ENCODE data around the gene CLSTN2.

The CLSTN2 gene

DNA sequence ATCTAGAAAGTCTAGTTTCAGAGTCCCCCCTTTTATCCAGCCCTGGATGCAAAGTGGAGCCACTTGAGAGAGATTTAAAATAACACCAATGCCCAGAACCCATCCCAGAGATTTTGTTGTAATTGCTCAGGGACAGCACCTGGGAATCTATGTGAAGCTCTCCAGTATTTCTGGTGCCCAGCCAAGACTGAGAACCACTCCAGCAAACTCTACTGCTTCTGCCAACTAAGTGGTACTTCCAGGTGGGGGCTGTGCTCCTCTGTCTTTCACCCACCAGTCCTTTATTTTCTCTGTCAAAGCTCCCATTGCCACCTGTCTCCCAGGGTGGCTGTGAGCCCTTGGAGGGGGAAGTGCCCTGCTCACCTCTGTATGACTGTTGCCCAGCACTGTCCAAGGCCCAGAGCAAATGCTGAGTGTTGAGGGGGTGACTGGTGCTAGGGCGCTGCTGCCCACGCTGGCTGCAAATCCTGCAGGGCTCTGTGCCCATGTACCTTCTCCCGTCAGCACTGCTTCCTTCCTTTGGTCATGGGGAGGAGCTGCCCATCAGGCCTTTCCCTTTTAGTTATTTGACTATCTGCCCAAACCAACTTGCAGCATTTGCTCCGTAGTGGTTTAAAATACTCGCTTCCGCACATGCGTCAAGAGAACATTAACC, 9.4 kb downstream of the CLSTN2 start:
- no peak for DNase-seq

DNA sequence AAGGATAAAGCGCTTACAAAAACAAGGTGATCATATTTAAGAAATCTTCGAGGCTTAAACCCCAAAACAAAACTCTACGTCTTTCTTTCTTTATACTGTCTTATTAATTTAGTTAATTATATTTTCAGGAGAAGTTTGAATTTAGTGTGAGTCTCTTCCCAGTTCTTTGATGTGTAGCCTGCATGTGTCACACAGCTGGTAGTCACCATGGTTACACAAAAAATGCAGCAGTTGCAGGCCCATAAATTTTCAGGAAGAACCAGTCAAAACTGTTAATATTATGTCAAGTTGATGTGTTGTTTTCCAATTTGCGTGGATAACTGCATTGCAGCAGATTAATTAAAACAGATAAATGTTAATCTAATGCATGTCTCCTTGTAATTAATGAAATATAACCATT, 10.4 kb downstream of the CLSTN2 start:
- no peak for DNase-seq

DNA sequence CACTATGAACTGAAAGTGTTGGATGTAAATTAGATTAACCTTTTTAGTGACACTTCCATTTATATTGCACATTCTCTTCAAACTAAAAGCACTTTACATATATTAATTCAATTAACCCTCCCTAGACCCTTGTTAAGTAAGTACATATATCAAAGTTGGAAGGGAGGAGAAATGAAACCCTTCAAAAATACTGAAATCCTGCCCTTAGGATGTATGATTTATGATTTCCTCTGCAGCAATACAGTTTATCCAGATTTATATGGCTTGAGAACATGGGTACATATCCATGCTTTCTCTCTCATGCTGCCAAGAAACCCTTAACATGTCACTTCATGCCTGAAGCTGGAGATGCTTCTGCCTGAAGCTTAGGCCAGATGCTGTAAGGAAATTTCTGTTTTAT, 11.0 kb downstream of the CLSTN2 start:
- DNase-seq, result no peak

DNA sequence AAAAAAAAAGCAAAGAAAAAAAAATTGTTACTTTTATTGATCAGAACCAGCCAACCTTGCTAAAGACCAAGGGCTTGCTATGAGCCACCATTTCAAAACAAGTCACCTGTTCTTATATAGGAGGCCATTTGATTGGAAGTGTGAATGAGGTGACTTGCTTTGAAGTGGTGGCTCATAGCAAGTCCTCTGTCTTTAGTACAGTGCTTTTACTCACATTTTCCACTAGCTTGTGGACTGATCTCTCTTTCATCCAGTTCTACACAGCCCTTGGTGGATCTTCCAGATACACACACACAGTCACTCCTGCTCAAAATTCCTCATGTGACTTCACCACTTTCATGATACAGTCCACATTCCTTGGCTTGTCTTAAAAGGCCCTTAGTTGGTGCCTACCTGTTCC, 13.5 kb downstream of the CLSTN2 start:
- no peak for DNase-seq

DNA sequence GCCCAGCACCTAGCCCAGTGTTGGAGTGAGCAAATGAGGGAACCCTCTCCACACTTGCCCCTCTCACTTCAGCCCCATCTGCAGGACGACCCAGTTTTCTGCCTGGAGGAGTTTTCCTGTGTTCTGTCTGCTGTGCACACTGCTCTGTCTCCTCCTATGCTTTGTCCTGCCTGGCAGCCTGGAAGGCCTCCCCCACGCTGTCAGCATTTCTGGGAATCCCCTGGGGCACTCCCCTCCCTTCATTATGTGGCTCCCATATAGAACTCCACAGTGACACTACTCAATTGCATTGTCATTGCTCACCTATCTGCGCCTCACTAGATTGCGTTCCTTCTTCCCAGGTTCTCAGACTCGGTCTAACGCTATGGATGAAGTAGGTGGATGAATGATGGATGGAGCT, 13.9 kb downstream of the CLSTN2 start:
- no peak for DNase-seq

DNA sequence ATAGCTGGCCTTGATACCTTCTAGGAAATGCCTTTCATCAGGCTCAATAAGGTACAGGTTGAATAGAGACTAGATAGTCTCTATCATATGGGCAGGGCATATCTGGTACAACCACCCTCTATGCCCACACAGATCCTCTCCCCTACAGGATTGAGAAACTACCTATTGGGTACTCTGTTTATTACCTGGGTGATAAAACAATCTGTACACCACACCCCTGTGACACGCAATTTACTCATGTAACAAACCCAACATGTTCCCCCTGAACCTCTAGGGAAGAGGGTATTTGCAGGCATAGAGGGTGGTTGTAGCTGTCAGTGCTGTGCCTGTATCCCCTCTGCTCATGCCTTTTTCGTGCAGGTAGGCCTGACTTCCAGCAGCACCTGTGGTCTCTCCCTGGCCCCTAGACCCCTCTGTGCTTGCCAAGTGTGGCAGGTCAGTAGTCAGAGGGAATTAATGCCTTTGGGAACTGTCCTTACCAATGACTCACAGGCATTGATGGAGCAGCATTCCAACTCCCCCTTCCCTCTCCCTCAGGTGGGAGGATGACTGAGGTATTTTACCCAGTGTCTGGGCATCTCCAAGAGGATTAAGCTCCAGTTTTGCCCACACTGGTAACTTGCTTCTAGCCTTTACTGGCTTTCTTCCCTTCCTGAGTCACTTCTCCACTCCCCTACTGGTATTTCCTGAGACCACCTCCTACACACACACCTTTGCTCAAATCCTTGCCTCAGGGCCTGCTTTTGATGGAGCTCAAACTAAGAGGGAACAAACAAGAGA, 18.3 kb downstream of the CLSTN2 start:
- DNase-seq, result no peak

DNA sequence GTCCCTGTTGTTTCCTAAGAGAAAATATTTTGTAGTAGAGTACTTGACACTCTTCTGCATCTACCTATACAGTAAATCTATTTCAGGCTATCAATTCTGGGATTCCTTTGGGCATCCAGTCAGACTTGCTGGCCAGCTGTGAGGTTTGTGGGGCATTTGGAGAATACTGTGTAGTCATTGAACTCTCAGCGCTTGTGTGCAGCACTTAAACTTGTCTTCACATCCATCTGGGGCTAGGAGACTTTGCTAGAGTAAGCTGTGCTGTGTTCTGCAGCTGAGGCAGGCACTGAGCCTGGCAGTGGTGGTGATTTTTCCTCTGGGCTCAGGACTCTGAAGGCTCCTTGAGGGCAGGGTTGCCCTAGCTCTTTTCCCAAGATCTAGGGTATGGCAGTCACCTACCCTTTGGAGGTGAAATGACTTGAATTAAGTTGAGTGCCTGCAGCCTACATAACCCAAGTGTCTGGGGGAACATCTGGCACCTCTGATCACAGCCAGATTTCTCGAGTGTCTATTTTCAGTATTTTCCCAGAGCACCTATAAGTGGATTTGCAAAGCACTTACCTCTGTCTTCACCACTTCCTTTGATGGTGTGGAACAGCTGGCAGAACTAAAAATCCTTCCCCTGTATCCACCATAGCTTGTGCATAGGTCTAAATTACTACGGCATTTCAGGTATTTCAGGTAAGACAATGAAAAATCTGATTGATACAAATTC, 19.3 kb downstream of the CLSTN2 start:
- no peak for DNase-seq

DNA sequence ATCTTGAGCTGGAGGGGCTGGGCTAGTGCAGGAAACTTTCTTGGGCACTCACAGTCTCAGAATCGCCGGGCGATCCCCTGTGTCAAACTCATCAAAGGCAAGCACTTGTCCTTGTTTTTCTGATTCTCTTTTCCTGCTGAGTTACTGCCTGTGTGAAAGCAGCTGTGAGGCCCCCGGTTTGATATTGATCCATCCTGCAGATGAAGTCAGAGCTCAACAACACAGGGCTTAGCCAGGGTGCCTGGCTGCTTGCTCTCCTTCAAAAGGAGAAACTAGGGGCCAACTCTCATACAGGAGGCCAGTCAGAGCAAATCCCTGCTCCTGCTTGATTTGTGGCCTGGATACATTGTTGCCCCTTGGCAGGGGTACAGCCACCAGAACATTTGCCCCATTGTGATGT, 22.9 kb downstream of the CLSTN2 start:
- no peak for DNase-seq

DNA sequence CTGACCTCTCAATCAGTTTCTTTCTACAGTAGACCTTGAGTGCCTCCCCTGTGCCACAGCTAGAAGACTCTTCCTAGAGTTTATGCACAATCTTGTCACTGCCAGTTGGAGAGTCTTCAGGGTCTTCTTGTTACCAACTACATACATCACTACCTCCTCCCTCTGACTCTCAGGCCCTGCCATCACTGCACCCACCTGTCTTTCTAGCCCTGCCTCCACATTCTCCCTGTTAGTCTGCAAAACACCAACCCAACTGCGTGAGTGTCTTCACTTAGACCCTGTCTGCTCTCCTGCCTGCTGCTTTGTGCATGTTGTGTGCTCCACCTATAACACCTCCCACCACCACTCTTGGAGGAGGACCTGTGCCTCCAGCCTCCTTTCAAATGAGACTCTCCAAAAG, 34.4 kb downstream of the CLSTN2 start:
- no peak for DNase-seq

DNA sequence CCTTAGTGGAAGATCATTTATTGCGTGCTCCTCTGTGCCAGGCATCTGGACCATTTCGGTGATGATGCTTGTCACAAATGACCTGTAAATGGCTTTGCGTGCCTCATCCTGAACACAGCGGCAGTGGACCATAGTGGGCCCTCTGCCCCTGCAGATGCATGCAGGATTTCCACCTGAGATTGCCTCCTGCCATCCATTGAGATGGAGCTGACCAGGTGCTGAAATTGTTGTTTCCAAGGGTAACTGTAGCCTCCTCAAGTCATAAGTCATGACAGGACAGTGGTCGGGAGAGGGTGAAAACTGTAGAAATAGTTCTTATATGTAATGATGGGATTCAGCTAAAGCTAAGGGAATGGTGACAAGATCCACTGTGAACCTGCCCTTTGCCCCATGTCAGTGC, 35.5 kb downstream of the CLSTN2 start:
- no peak for DNase-seq

DNA sequence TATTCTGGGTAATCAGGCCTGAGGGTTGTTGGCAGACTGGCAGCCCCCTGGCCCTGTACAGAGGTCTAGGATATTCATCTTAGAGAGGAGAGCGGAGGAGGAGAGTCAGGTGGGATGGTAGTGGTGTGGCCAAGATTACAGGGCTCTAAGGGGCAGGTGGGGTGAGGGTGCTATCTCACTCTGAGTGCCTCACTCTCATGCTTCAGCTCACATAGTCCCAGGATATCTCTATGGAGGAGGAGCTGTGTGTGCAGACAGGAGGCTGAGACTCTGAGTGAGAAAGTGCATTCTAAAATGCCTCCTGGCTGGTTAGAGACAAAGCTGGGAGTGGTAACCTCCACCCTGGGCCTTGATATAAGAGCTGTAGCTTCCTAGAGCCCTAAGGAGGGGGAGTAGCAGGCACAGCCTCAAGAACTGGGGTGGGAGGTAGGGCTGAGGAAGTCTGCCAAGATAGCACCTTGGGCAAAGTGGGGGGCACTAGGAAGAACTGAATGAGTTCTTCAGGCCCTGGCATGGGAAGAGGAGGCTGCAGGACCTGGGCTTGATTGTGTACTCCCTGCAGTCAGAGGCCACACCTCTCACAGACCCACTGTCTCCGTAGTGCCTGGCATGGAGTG, 39.9 kb downstream of the CLSTN2 start:
- no peak for DNase-seq

DNA sequence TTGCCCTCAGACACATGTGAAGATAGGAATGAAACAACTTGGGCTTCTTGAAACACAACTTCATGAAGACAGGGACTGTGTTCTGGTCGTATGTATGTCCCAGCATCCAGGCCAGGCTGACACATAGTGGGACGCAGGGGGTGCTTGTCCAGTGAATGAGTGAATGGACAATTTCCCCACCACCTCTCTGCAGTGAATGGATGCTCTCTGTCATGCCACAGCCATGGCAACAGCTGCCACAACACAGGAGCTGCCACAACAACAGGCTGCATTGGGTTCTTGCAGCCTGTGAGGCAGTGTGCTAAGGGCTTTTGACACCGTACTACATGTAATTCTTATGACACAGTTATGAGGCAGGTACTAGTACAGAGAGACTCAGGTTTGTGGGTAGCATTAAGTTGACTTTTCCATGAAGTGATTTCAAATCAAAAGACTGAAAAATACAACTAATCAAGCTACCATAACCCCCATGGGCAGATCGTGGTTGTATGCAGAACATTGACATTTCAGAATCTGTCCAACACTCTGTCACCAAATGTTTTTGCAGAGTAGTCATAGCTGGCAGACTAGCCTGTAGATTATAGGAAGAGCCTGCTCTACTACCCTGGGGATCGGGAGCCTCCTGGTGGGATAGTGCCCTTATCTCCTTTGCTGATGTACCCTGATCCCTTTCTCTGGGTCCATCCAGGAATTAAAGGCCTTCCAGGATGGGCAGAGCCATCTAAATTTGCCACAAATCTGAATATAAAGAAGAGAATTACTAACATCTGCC, 40.8 kb downstream of the CLSTN2 start:
- DNase-seq, result no peak

DNA sequence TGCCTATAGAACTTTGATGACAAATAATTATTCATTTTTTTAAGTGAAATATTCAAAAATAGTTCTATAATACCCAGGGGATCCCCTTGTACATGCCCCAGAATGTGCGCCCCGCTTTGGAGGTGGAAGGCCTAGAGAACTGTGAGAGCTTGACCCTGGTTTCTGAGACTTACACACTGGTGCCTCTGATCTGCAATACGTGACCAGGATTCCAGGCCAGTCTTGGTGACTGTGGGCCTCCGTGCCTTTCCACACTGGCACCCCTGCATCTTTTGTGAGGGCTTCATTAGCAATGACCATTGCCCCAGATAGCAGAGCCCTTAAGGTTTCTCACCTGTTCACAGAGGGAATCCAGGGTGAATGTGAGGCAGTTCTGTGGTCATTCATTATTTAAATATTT, 44.0 kb downstream of the CLSTN2 start:
- no peak for DNase-seq

DNA sequence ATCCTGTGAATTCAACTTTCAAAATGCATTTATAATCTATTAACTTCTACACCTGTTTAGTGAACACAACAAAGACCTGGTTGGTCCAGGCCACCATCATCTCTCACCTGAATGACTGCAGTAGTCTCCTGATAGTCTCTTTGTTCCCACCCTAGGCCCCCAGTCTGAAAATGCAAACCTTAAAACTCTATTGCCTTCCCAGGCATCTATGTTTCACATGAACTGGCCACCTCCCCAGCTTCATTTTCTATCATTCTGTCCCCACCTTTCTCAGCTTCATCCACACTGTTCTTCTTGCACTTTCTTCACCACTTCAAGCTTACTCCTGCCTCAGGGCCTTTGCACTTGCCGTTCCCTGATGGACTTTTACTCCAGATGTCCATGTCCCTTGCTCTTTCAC, 45.0 kb downstream of the CLSTN2 start:
- DNase-seq, result no peak

DNA sequence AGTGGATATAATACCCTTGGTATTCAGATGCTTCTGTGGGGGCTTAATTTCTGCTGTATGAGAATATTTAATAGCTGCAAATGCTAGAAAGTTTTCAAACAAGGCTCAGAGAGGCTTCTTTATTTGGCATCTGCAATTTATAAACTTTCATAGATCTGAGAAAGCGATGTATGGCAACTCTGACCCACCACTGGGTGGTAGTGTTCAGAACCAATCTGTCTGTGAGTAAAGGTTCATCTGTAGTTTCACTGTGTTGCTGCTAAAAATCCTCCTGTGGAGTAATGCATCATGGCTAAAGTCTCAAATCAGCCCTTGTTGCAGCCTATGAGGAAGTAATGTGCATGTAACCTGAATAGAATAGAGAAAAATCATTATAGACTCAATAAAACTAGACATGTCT, 47.4 kb downstream of the CLSTN2 start:
- DNase-seq, result no peak

DNA sequence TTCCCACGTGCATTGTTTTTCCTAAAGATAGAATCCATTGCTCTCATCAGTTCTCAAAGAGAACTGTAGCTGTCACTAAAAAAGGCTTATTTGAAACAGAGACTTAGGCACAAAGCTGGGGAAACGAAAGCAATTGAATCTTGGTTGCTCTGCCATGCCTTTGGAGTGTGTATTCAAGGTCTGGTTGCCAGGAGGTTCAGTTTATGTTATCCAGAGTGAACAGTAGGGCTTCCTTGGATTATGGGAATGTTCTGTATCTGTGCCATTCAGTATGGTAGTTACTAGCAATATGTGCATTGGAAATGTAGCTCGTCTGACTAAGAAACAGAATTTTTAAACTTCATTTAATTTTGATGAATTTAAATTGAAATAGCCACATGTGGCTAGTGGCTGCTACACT, 50.6 kb downstream of the CLSTN2 start:
- DNase-seq, result no peak

DNA sequence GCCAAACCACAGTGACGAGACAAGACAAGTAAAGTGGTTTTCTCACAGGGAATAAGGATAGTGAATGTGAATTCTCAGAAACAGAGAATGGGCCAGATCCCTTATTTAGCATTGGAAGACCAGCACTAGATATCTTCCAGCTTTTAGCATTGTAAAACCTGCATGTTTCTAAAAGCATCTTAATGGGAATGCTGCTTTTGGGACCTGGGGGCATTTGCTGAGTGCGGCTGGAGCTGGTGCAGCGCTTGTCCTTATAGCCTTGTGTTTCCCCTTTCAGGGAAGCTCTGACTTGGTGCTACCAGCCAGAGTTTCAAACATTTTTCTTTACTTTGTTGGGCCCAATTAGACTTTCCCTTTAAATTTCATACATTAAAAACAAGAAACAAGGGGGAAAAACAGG, 52.9 kb downstream of the CLSTN2 start:
- DNase-seq, result no peak

DNA sequence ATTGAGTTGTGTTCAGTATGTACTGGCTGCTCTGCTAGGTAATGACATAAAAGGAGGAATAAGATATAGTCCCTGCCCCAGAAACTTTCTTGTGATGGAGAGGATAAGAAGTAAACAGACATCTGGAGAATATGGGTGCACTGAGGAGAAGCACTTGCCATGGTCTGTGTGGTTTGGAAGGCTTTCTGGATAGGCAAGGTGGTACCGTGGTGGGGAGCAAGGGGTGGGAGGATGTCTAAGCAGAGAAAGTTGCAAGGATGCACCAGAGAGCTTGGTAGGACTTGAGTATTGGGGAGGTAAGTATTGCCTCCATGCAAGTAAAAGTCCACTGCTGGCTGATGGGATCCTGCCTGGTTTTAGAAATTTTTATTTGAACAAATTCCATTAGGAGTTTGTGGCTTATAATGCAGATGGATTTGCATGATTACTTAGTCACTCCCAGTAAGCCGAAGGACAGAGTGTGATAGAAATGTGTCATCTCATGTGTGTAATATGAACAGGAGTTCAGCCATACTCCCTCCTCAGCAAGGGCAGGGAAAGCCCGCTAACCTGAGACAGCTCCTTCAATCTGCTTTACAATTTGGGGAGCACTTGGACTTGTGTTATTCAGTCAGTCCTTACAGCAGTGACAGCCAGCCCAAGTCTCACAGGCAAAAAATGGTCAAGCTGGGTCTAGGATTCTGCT, 53.6 kb downstream of the CLSTN2 start:
- DNase-seq, result no peak

DNA sequence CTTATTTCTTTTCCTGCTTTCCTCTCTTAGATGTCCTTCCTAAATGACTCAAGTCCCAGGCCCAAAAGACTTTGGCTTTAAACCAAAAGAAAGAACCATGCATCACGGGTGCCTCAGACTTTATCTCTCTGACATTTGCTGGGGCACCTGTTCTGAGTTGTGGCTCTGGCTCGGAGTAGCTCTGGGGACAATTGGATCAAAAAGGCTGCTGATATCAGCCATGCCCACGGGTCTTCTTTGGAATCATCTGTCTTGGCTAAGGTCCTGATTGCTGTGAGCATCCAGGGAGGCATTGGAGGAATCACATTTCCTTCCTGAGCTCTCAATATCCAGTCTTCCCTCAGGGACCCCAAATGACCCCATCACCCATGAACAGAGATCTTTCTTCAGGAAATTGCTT, 59.9 kb downstream of the CLSTN2 start:
- DNase-seq, result no peak

DNA sequence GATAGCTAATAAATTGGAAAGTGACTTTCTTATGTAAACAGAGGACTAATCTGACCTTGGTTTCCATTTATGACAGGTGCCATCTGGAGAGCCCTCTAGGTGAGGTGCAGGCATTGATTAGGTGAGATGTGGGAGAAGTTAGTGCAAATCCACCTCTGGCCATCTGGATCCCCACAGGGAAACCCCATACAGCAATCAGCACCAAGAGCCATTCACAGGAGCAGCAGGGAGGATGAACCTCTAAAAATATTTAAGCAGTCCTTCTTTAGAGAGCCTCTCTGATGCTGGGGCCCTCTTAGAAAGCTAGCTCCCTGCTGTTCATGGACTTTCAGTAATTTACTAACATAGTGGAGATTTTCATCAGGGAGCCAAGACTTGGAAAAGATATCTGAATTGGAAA, 69.3 kb downstream of the CLSTN2 start:
- no peak for DNase-seq

DNA sequence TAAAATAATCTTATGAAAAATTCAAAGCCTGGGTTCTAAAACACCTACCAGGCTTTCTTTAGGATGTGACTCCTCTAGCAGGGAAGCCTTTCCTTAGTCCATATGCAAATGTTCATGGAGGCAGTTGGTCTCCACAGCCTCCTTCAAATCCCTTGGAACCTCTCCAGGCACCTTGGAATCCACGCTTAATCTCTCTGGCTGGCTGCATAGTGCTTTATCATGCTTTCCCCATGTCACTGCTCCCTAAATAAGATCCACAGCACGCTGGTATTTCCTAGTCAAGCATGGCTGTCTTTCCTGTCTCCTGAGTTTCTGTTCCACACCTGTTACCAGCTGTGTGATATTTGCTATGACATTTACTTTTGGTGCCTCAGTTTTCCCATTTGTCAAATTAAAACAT, 71.3 kb downstream of the CLSTN2 start:
- DNase-seq, result no peak

DNA sequence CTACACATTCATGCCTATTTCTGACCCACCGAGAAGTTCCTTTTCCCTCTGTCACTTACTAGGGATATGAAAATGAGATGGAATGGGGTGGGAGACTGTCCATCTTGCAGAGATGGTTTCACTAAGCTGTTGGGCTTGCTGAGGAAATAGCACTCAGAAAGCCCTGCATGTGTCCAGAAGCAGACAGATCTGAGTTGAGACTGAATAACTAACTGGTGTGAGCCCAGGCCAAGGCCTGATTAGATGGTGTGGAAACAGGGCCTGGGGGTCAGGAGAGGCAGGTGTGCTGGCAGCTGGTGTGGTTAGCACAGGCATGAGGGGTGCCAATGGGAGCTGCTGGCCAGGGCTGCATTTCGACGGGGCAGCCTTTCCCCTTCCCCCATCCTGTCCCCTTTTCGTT, 72.1 kb downstream of the CLSTN2 start:
- DNase-seq, result no peak
